ENCODE measurements around the gene ATP10B.

ATP10B gene

GRCh38 chr5:160567031-160567705, 284.8 kb downstream of the ATP10B start:
- TF ChIP-seq REST (IDR thresholded peaks at IDR 0.05; ENCODE audit: insufficient read depth in 1 of 2, low read depth in 2 of 2, low read length in 2 of 2): no peak
- no peak for TF ChIP-seq TAF1 (IDR thresholded peaks at IDR 0.05; ENCODE audit: borderline replicate concordance, insufficient read depth, low read length)
- no peak for TF ChIP-seq POLR2AphosphoS5 (IDR thresholded peaks at IDR 0.05; ENCODE audit: low read depth, low read length)
- no peak for TF ChIP-seq SIN3A (IDR thresholded peaks at IDR 0.05; ENCODE audit: borderline replicate concordance, insufficient read depth, low read length)
- TF ChIP-seq FOXP2 (optimal IDR thresholded peaks at IDR 0.05; ENCODE audit: borderline replicate concordance, extremely low read depth, extremely low read length, insufficient read depth): no peak

GRCh38 chr5:160565376-160565775, 286.6 kb downstream of the ATP10B start:
- TF ChIP-seq TAF1 (IDR thresholded peaks at IDR 0.05; ENCODE audit: borderline replicate concordance, insufficient read depth, low read length): no peak
- no peak for TF ChIP-seq REST (IDR thresholded peaks at IDR 0.05; ENCODE audit: insufficient read depth in 1 of 2, low read depth in 2 of 2, low read length in 2 of 2)
- no peak for TF ChIP-seq FOXP2 (optimal IDR thresholded peaks at IDR 0.05; ENCODE audit: borderline replicate concordance, extremely low read depth, extremely low read length, insufficient read depth)
- no peak for TF ChIP-seq POLR2AphosphoS5 (IDR thresholded peaks at IDR 0.05; ENCODE audit: low read depth, low read length)
- no peak for TF ChIP-seq SIN3A (IDR thresholded peaks at IDR 0.05; ENCODE audit: borderline replicate concordance, insufficient read depth, low read length)

GRCh38 chr5:160556846-160557245, 295.2 kb downstream of the ATP10B start:
- TF ChIP-seq FOXP2 (optimal IDR thresholded peaks at IDR 0.05; ENCODE audit: borderline replicate concordance, extremely low read depth, extremely low read length, insufficient read depth) (no peak), TAF1 (IDR thresholded peaks at IDR 0.05; ENCODE audit: borderline replicate concordance, insufficient read depth, low read length) (no peak), REST (IDR thresholded peaks at IDR 0.05; ENCODE audit: insufficient read depth in 1 of 2, low read depth in 2 of 2, low read length in 2 of 2) (no peak), SIN3A (IDR thresholded peaks at IDR 0.05; ENCODE audit: borderline replicate concordance, insufficient read depth, low read length) (no peak), POLR2AphosphoS5 (IDR thresholded peaks at IDR 0.05; ENCODE audit: low read depth, low read length) (no peak)

- TF ChIP-seq REST (IDR thresholded peaks at IDR 0.05; ENCODE audit: insufficient read depth in 1 of 2, low read depth in 2 of 2, low read length in 2 of 2) (no peak), TAF1 (IDR thresholded peaks at IDR 0.05; ENCODE audit: borderline replicate concordance, insufficient read depth, low read length) (no peak), FOXP2 (optimal IDR thresholded peaks at IDR 0.05; ENCODE audit: borderline replicate concordance, extremely low read depth, extremely low read length, insufficient read depth) (no peak), SIN3A (IDR thresholded peaks at IDR 0.05; ENCODE audit: borderline replicate concordance, insufficient read depth, low read length) (no peak)
Measured at GRCh38 chr5:160555971-160556631, 295.9 kb downstream of the ATP10B start.

Measured in PFSK-1 (cell line).